Eye (tissue), 1 donor: ENCODE data around the gene ZNF791.
"Not testable (repeated sequence)": the region's sequence is repeated elsewhere in the genome, so short reads cannot be mapped to it uniquely, and the experiment has no call there.

ENCODE experiments used
- DNase-seq: peaks from one replicate; pipeline ENCODE4 v3.0.0-alpha.2; 2015

Gene ZNF791

GRCh38 chr19:12610540-12611360 lies at the start of gene ZNF791, which contains the start of gene ZNF490:
ZNF791 (plus strand) TSS chr19:12610920; CDS start chr19:12611080, 160 bp downstream.
ZNF490 (minus strand) TSS chr19:12610813; CDS start chr19:12610680, 133 bp downstream.
- DNase-seq = peak; percentile 100

GRCh38 chr19:12564016-12564664 lies 46.6 kb upstream of the ZNF791 start:
- peak; percentile 94 for DNase-seq

DNA sequence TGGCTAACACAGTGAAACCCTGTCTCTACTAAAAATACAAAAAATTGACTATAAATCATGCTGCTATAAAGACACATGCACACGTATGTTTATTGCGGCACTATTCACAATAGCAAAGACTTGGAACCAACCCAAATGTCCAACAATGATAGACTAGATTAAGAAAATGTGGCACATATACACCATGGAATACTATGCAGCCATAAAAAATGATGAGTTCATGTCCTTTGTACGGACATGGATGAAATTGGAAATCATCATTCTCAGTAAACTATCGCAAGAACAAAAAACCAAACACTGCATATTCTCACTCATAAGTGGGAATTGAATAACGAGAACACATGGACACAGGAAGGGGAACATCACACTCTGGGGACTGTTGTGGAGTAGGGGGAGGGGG lies 44.3 kb upstream of the ZNF791 start:
- DNase-seq = not testable (repeated sequence)

DNA sequence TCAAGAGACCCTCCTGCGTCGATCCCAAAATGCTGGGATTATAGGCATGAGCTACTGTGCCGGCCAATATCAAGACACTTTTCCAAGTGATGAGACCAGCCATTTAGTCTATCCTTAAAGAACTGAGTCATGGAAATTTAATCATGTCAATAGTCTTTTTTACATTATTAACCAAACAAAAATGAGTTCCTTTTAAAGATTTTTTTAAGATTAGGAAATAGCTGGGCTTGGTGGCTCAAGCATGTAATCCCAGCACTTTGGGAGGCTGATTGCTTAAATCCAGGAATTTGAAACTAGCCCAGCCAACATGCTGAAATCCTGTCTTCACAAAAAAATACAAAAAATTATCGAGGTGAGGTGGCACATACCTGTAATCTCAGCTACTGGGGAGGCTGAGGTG lies 42.8 kb upstream of the ZNF791 start:
- no peak for DNase-seq

- no peak for DNase-seq
Measured at GRCh38 chr19:12574036-12574435, 36.7 kb upstream of the ZNF791 start.

DNA sequence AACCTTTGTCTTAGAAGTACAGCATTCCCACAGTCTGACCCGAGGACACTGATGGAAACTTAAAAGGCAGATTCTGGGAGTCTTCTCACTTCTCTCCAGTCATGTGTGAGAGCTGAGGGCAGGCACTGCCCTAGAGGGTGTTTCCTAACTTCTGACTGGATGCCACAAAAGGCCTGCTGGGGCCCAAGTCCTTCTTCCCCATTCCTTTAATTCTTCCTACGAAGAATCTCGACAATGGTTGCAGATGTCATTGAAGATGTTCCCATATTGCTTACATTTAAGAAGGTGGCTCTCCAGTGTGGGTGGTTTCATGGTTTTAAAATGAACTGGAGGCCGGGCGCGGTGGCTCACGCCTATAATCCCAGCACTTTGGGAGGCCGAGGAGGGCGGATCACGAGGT lies 32.1 kb upstream of the ZNF791 start:
- no peak for DNase-seq

- DNase-seq = no peak
Measured at GRCh38 chr19:12580180-12580694, 30.5 kb upstream of the ZNF791 start.

DNA sequence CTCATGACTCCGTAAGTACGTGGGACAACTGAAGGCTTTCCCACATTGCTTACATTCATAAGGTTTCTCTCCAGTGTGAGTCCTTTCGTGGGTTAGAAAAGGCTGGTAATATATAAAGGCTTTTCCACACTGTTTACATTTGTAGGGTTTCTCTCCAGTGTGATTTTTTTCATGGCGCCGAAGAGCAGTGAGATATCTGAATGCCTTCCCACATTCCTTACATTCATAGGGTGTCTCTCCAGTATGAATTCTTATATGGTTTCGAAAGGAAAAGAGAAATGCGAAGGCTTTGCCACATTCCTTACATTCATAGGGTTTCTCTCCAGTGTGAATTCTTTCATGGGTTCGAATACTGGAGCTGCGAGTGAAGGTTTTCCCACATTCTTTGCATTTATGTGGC lies 29.6 kb upstream of the ZNF791 start:
- DNase-seq = no peak

GRCh38 chr19:12596485-12596884 lies 14.2 kb upstream of the ZNF791 start:
- no peak for DNase-seq

DNA sequence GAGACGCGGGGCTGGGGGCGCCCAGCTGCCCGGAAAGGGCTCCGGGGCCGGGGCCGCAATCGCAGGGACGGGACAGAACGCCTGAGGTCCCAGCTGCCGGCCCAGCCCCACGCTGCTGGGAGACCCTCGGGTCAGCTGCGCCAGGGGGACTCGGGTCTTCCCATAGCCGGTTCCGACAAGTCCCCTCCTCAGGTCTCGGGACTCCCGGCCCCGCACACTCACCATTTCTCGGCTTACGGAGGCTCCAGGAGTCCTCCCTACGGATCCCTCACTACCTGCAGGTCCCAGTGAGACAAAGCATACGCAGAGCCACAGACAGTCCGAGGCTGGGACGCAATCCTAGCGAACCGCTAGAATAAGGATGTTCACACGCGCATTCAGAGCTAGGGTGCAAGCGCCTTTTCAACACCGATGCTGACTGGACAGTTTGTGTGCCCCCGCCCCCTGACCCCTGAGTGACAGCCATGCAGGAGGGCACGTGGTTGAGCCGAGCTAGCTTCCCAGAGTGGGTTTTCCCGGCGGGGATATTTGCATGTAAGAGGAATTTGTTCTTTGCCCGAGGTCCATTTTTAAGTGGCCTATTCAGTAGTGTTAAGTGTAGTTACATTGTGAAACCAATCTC lies 13.7 kb upstream of the ZNF791 start:
- DNase-seq = peak; percentile 87

- DNase-seq = no peak
Measured at GRCh38 chr19:12597594-12597993, 13.1 kb upstream of the ZNF791 start.

DNA sequence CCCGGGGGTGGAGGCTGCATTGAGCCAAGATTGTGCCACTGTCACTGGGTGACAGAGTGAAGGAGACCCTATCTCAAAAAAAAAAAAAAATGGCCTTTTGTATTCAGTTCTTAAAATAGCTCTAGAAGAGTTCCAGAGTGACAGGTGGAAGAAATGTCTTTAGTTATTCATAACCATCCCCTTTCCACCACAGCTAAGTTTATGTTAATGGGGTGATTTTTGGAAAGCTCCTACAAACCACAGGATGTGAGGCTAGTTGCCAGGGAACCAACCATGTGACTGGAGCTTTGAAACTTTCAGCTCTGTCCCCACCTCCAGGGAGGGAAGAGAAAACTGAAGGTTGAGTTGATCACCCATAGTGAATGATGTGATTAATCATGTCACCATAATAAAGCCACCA lies 7.0 kb upstream of the ZNF791 start:
- no peak for DNase-seq

- no peak for DNase-seq
Measured at GRCh38 chr19:12606796-12607195, 3.9 kb upstream of the ZNF791 start.

GRCh38 chr19:12607631-12608030 lies 3.1 kb upstream of the ZNF791 start:
- no peak for DNase-seq

GRCh38 chr19:12611361-12611699 lies 610 bp downstream of the ZNF791 start:
- DNase-seq = peak; percentile 93

GRCh38 chr19:12617646-12618045 lies 6.9 kb downstream of the ZNF791 start:
- no peak for DNase-seq

- peak; percentile 33 for DNase-seq
Measured at GRCh38 chr19:12621253-12622024, 10.7 kb downstream of the ZNF791 start.

- DNase-seq = no peak
Measured at GRCh38 chr19:12623361-12624031, 12.8 kb downstream of the ZNF791 start.

DNA sequence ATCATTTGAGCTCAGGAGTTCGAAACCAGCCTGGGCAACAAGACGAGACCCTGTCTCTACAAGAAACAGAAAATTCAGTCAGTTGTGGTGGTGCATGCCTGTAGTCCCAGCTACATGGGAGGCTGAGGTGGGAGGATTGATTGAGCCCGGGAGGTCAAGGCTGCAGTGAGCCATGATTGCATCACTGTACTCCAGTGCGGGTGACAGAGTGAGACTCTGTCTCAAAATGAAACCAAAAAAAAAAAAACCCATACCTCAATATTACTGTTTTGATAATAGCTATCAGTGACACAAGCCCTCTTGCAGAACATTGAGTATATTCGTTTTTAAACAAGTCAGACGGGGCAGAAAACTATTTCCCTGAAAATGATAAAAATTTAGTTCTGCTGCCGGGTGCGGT lies 16.2 kb downstream of the ZNF791 start:
- DNase-seq = no peak

DNA sequence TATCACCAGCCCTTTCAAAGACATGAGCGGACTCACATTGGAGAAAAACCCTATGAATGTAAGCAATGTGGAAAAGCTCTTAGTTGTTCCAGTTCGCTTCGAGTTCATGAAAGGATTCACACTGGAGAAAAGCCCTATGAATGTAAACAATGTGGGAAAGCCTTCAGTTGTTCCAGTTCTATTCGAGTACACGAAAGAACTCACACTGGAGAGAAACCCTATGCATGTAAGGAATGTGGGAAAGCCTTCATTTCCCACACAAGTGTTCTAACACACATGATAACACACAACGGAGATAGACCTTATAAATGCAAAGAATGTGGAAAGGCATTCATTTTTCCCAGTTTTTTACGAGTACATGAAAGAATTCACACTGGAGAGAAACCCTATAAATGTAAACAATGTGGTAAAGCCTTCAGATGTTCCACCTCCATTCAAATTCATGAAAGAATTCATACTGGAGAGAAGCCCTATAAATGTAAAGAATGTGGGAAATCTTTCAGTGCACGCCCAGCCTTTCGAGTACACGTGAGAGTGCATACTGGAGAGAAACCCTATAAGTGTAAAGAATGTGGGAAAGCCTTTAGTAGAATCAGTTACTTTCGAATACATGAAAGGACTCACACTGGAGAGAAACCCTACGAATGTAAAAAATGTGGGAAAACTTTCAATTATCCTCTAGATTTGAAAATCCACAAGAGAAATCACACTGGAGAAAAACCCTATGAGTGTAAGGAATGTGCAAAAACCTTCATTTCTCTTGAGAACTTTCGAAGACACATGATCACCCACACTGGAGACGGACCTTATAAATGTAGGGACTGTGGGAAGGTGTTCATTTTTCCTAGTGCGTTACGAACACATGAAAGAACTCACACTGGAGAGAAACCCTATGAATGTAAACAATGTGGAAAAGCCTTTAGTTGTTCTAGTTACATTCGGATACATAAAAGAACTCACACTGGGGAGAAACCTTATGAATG lies 17.6 kb downstream of the ZNF791 start:
- DNase-seq = no peak

- no peak for DNase-seq
Measured at GRCh38 chr19:12629215-12629614, 18.5 kb downstream of the ZNF791 start.
